GM12878 (cell line): Measurements from ENCODE around the gene EHD4. TPM values are rescaled to one million over a fixed set of nuclear protein-coding genes. Genes with fewer than 3 reads are reported as not detected.

Experiments used
- ATAC-seq: fragments of 200-7000 bp; cut with Tn5 transposase; 3 replicates; pipeline ENCODE4 v1.9.1; 2020; ENCODE audit warnings: mild to moderate bottlenecking, moderate library complexity
- BruUV-seq: library from RNA; stranded (reverse); fragments of 400-500 nt; replicated peaks from 2 replicates; lab custom pipeline; 2021; lab: Mats Ljungman, UMichigan
- CTCF ChIA-PET: fragments of 300-600 bp; sonication (Branson Sonifier 250); formaldehyde crosslinking; extraction: SDS; loops from one replicate; lab custom pipeline; 2021; ENCODE audit warnings: inconsistent platforms; lab: Yijun Ruan, JAX
- POLR2A ChIA-PET: fragments of 350-600 bp; formaldehyde crosslinking; extraction: SDS; loops from one replicate; lab custom pipeline; 2021; ENCODE audit warnings: inconsistent platforms; lab: Charles Lee
- RAD21 ChIA-PET: fragments of 300-600 bp; sonication (Branson Sonifier 250); formaldehyde crosslinking; loops from one replicate; lab custom pipeline; 2023; ENCODE audit warnings: antibody characterized with exemption; ENCODE audit not compliant: unreplicated experiment; lab: Charles Lee
- SMC1A ChIA-PET: fragments of 300-600 bp; sonication (Branson Sonifier 250); formaldehyde crosslinking; loops from one replicate; lab custom pipeline; 2023; ENCODE audit not compliant: unreplicated experiment, uncharacterized antibody; lab: Charles Lee
- DNase-seq: peaks from one replicate; pipeline ENCODE4 v3.0.0-alpha.2; 2011; ENCODE audit warnings: low read depth, low spot score
- FAIRE-seq: peaks from 3 replicates; lab custom pipeline; 2011; peaks lifted over from hg19 to GRCh38; lab: Jason Lieb, UNC
- H2AFZ ChIP-seq: 2 replicates; pipeline ENCODE4 v1.6.0; 2011; ENCODE audit warnings: low read depth, low read length, control low read depth; ENCODE audit not compliant: control insufficient read depth
- H3K27ac ChIP-seq: 2 replicates; pipeline ENCODE4 v1.5.1; 2011; ENCODE audit warnings: control low read depth; ENCODE audit not compliant: control insufficient read depth, insufficient read depth
- H3K27me3 ChIP-seq, 2 experiments: replicated peaks in 1 of 2; 2 replicates each; pipeline versions ENCODE4 v1.6.0 to v1.6.1; 2011; ENCODE audit warnings: low read length in 1 of 2; ENCODE audit not compliant: control insufficient read depth in 2 of 2, insufficient read depth in 2 of 2
- H3K36me3 ChIP-seq, 2 experiments: 2 replicates each; pipeline ENCODE4 v1.5.1; 2011; ENCODE audit warnings: low read length in 1 of 2; ENCODE audit not compliant: control insufficient read depth in 2 of 2, insufficient read depth in 2 of 2
- H3K4me1 ChIP-seq: 2 replicates; pipeline ENCODE4 v1.6.1; 2011; ENCODE audit warnings: mild to moderate bottlenecking, low read length, moderate library complexity, mixed read lengths; ENCODE audit not compliant: control insufficient read depth, insufficient read depth
- H3K4me2 ChIP-seq: 2 replicates; pipeline ENCODE4 v1.6.0; 2011; ENCODE audit warnings: control low read depth; ENCODE audit not compliant: control insufficient read depth, insufficient read depth
- H3K4me3 ChIP-seq: fragments of 200-600 bp; sonication (generic); 2 replicates; pipeline ENCODE4 v1.5.1; 2016
- H3K79me2 ChIP-seq: 2 replicates; pipeline ENCODE4 v1.6.0; 2011; ENCODE audit warnings: low read length; ENCODE audit not compliant: control insufficient read depth, insufficient read depth
- H3K9ac ChIP-seq: 2 replicates; pipeline ENCODE4 v1.8.0; 2011; ENCODE audit warnings: low read length, control low read depth, mixed read lengths; ENCODE audit not compliant: control insufficient read depth, insufficient read depth
- H3K9me3 ChIP-seq: replicated peaks from 3 replicates; pipeline ENCODE4 v1.5.1; 2011; ENCODE audit warnings: mild to moderate bottlenecking, low read length; ENCODE audit not compliant: control insufficient read depth, insufficient read depth
- H4K20me1 ChIP-seq: 2 replicates; pipeline ENCODE4 v1.6.0; 2011; ENCODE audit not compliant: control insufficient read depth, insufficient read depth
- BMI1 ChIP-seq: fragments of 450-650 bp; IDR thresholded peaks from 2 replicates; pipeline ENCODE4 v1.6.1; 2016; ENCODE audit warnings: mild to moderate bottlenecking, moderate library complexity, borderline replicate concordance
- ELK1 ChIP-seq: IDR thresholded peaks from 2 replicates; pipeline ENCODE4 v1.6.1; 2012; ENCODE audit warnings: low read depth, low read length, improper control_type of control experiment
- IKZF1 ChIP-seq: fragments of 450-650 bp; conservative IDR thresholded peaks from 2 replicates; pipeline ENCODE4 v1.6.1; 2017; ENCODE audit warnings: antibody characterized with exemption, mild to moderate bottlenecking
- NR2C2 ChIP-seq: IDR thresholded peaks from 2 replicates; pipeline ENCODE4 v1.6.1; 2011; ENCODE audit warnings: borderline replicate concordance, low read depth; ENCODE audit not compliant: control insufficient read depth, insufficient read length
- POLR2A ChIP-seq: IDR thresholded peaks from 2 replicates; pipeline ENCODE4 v1.6.1; 2011; ENCODE audit warnings: low read depth, mild to moderate bottlenecking, low read length
- RB1 ChIP-seq: fragments of 450-650 bp; formaldehyde crosslinking; IDR thresholded peaks from 2 replicates; pipeline ENCODE4 v1.6.1; 2017; ENCODE audit warnings: mild to moderate bottlenecking, borderline replicate concordance
- USF1 ChIP-seq: IDR thresholded peaks from 2 replicates; pipeline ENCODE4 v1.6.1; 2011; ENCODE audit warnings: borderline replicate concordance, low read depth, mild to moderate bottlenecking, moderate library complexity, mixed read lengths, low read length; ENCODE audit not compliant: insufficient read depth; ENCODE audit errors: extremely low read length
- ZNF207 ChIP-seq: fragments of 450-650 bp; IDR thresholded peaks from 2 replicates; pipeline ENCODE4 v1.6.1; 2014; ENCODE audit warnings: antibody characterized with exemption, mild to moderate bottlenecking, borderline replicate concordance
- WGBS: methylation state at CpG from one replicate; pipeline ENCODE4 v1.1.6; 2016; ENCODE audit warnings: low lambda C conversion rate; ENCODE audit not compliant: insufficient replicate concordance, insufficient coverage; ENCODE audit errors: missing lambda C conversion rate; 5-methylcytosine and 5-hydroxymethylcytosine counted together
- in situ Hi-C: fragments of 300-500 bp; cut with MboI; formaldehyde crosslinking; loops from 9 replicates; pipeline ENCODE4 v1.14.3; 2018; ENCODE audit warnings: mixed read lengths
- intact Hi-C: fragments of 100-400 bp; cut with micrococcal nuclease; formaldehyde crosslinking; loops from one replicate; pipeline ENCODE4 v1.14.2; 2022; ENCODE audit not compliant: unreplicated experiment
- polyA plus RNA-seq, 11 experiments: library from polyadenylated mRNA; depleted of rRNA in 4 of 11; unstranded in 6 of 11; stranded (reverse) in 5 of 11; fragments of >200 nt; fragmentation: Nextera tagmentation in 4 of 11; fragmentation: Illumina TruSeq in 1 of 11; extraction: Ambion mirVana in 4 of 11; extraction: Trizol in 1 of 11; gene quantifications; 1 replicate in 1 of 11; 2 replicates in 10 of 11; pipeline versions ENCODE4 v1.2.1 to v1.2.3, GENCODE V29; 2011 to 2016; ENCODE audit warnings: inconsistent platforms in 2 of 11, missing spikeins in 2 of 11, low read depth in 1 of 11
- total RNA-seq, 4 experiments: library from RNA; depleted of rRNA in 3 of 4; stranded (reverse); fragments of >200 nt in 3 of 4; fragmentation: Illumina TruSeq in 1 of 4; extraction: Trizol in 1 of 4; gene quantifications; 2 replicates each; pipeline versions ENCODE4 v1.2.1 to v1.2.3, GENCODE V29; 2013 to 2021

EHD4 gene
- total and polyA plus RNA-seq, 10 of the 15 experiments (the other 5 are each of a cell fraction or from before 2014, with no cell fraction given) = 4.2 to 62.9 (median 44.7) TPM

- TF ChIP-seq NR2C2 = no peak
- TF ChIP-seq IKZF1 = no peak
- no peak for TF ChIP-seq USF1
- no peak for TF ChIP-seq ZNF207
These were observed 116.9 kb downstream of the EHD4 start (continued) for GRCh38 chr15:41855261-41855961.

- ChIA-PET POLR2A (interaction anchor here (0.6 kb wide), 1 partner anchor 74 kb away, joined by 3 read pairs; no protein-coding TSS in a partner anchor), RAD21 (no interaction called here), CTCF (interaction anchor here (0.8 kb wide), 1 partner anchor 50 kb away, joined by 3 read pairs; no protein-coding TSS in a partner anchor), SMC1A (no interaction called here)
- FAIRE-seq = no peak
- no peaks in the 10 kb centered on the region for H3K36me3 ChIP-seq
- no peaks in the 10 kb centered on the region for H3K9me3 ChIP-seq
- in situ Hi-C loops (no loop called here), intact Hi-C loops (no loop called here)
- no TSS peak for BruUV-seq
- no peaks in the 10 kb centered on the region for H4K20me1 ChIP-seq
- WGBS = 71% methylated on average over 4 of the region's 9 CpGs
- no peak overlapping the region for H2AFZ ChIP-seq
- H3K27me3 ChIP-seq = no peaks in the 10 kb centered on the region; a peak in 1 of 4 replicates
- no peak for ATAC-seq
- no peaks in the 10 kb centered on the region for H3K4me1 ChIP-seq
- H3K4me3 ChIP-seq = no peak overlapping the region
- no peak overlapping the region for H3K9ac ChIP-seq
- H3K79me2 ChIP-seq = no peaks in the 10 kb centered on the region
- DNase-seq = no peak
- no peak overlapping the region for H3K27ac ChIP-seq
- no peak for TF ChIP-seq BMI1
- no peak for TF ChIP-seq POLR2A
- no peak for TF ChIP-seq ELK1
- no peak for TF ChIP-seq RB1
- no peak overlapping the region for H3K4me2 ChIP-seq
These were observed 117.9 kb downstream of the EHD4 start for GRCh38 chr15:41854443-41854842.
